Skeletal muscle tissue (tissue), 4 donors: Measurements from ENCODE around the gene PUM2. TPM values are rescaled to one million over a fixed set of nuclear protein-coding genes. Genes with fewer than 3 reads are reported as not detected.

Experiments used
- H3K27ac ChIP-seq: one replicate; pipeline ENCODE4 v1.7.0; 2013; ENCODE audit warnings: mild to moderate bottlenecking, low read depth, low read length, inconsistent platforms
- H3K27me3 ChIP-seq, 3 donors: one replicate each; pipeline ENCODE4 v1.7.0; 2013; ENCODE audit warnings: low read length in 3 of 3; ENCODE audit not compliant: control insufficient read depth in 3 of 3, insufficient read depth in 3 of 3
- H3K36me3 ChIP-seq, 3 donors: one replicate each; pipeline ENCODE4 v1.7.0; 2013; ENCODE audit warnings: low read length in 3 of 3; ENCODE audit not compliant: control insufficient read depth in 3 of 3, insufficient read depth in 3 of 3
- H3K4me1 ChIP-seq, 3 donors: one replicate each; pipeline ENCODE4 v1.7.0; 2013; ENCODE audit warnings: low read length in 3 of 3, mild to moderate bottlenecking in 3 of 3; ENCODE audit not compliant: control insufficient read depth in 3 of 3, insufficient read depth in 3 of 3
- H3K4me3 ChIP-seq, 3 donors: one replicate each; pipeline ENCODE4 v1.7.0; 2013; ENCODE audit warnings: low read length in 3 of 3
- H3K9ac ChIP-seq, 3 donors: one replicate each; pipeline ENCODE4 v1.7.0; 2013; ENCODE audit warnings: low read length in 3 of 3, mild to moderate bottlenecking in 3 of 3, moderate library complexity in 2 of 3, low read depth in 1 of 3
- H3K9me3 ChIP-seq, 3 donors: one replicate each; pipeline ENCODE4 v1.7.0; 2013; ENCODE audit warnings: low read length in 3 of 3; ENCODE audit not compliant: control insufficient read depth in 3 of 3
- total RNA-seq: library from RNA; depleted of rRNA; stranded (reverse); fragments of >200 nt; gene quantifications from one replicate; pipeline ENCODE4 v1.2.3, GENCODE V29; 2014
- donor health status: Osteomylitis.

The PUM2 gene
- total RNA-seq, 1 donor from 2014 or later: 80.4 TPM

DNA sequence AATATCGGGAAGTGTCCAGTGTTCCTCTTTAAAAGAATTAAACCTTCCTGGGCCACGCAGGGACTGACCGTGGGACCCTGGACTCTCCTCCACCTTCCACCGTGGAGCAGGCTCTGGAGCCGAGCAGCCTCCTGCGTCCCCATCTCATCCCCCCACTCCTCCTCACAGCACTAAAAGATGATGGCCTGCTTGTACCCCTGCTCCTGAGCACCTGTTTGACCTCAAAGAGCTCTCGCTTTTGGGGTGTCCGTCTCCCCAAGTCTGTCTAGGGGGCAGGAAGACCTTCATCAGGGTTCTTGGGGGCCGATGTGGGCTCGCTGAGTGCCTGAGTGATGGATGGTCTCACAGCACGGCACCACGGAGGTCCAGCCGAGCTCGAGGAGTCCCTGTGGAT, 124.5 kb downstream of the PUM2 start:
- Histone ChIP-seq H3K9me3 (no peaks in the 10 kb centered on the region), H3K27me3 (peaks cover 26 to 33% (median 30%) of the 10 kb centered on the region in 3 donors), H3K9ac (no peak overlapping the region), H3K4me3 (no peak overlapping the region), H3K27ac (no peak overlapping the region), H3K36me3 (no peaks in the 10 kb centered on the region), H3K4me1 (peaks cover 10 to 20% (median 10%) of the 10 kb centered on the region in 3 donors)

- H3K4me3 ChIP-seq: peak overlapping the region; percentile 30 to 72 (median 69)
- no peaks in the 10 kb centered on the region for H3K36me3 ChIP-seq
- peaks cover 10 to 20% (median 10%) of the 10 kb centered on the region in 3 donors for H3K4me1 ChIP-seq
- no peak overlapping the region for H3K27ac ChIP-seq
- peak overlapping the region in 1 of 3 donors; percentile 40 for H3K9ac ChIP-seq
- no peaks in the 10 kb centered on the region for H3K9me3 ChIP-seq
- peaks cover 26 to 33% (median 30%) of the 10 kb centered on the region in 3 donors for H3K27me3 ChIP-seq
Observed at GRCh38 chr2:20225294-20226151, 125.1 kb downstream of the PUM2 start.

DNA sequence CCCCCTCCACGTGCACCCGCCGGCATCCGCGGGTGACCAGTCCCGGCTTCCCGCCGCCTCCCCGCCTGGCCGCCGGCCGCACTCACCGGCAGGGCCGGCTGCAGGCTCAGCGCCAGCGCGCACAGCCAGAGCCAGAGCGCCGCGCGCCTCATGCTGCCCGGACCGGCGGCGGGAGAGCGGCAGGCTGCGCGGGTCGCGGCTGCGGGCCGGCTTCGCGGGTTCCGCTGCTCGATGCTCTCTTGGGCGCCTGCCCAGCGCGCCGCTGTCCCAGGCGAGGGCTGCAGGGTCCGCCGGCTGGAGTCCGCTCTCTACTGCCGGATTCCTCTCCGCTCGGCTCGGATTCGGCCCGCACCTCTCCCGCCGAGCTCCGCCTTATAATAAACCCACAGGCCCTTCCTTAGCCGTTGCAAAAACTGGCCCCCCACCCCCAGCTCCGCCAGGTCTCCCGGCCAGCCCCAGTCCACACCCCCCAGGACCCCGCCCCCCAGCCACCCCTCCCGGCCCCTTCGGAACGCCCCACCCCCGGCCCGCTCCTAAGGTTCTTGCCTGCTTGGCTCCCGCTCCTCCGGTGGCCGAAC, 125.8 kb downstream of the PUM2 start, which contains the start of gene SDC1:
SDC1 (minus strand) TSS at position 415 of the 578 bp plus-strand sequence; CDS start at position 152, 263 bp downstream.
- peak within 1 kb of the TSS; percentile 60 to 72 (median 69) for H3K4me3 ChIP-seq
- H3K9ac ChIP-seq: peak within 1 kb of the TSS in 1 of 3 donors; percentile 45
- H3K36me3 ChIP-seq: no peaks in the 10 kb centered on the region
- H3K27ac ChIP-seq: no peak within 1 kb of the TSS
- no peaks in the 10 kb centered on the region for H3K9me3 ChIP-seq
- H3K4me1 ChIP-seq: peaks cover 10 to 20% (median 10%) of the 10 kb centered on the region in 3 donors
- H3K27me3 ChIP-seq: peaks cover 26 to 33% (median 30%) of the 10 kb centered on the region in 3 donors

DNA sequence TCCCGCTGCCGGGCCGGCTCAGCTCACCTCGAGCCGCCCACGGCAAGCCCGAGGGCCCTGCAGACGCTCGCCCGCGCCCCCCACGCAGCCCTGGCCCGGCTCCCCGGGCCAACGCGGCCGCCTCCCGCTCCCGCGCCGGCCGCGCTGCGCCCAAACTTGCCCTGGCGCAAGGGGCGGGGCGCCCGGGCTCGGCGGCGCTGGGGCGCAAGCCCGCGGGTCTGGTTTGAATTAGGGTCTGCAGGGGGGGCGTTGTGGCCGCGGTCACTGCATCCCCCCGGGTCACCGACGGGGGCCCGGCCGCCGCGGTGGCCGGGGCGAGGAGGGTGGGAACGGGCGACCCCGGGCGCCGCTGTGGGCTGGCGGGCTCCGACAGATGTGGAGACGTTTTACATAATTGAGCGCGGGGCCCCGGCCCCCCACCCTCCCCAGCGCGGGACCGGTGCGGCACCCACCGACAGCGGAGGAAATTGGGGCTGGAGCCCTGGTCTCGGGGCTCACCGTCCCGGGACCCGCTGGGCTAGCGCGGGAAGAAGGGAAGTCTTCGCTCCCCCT, 126.4 kb downstream of the PUM2 start:
- H3K4me1 ChIP-seq: peaks cover 10 to 20% (median 10%) of the 10 kb centered on the region in 3 donors
- H3K27me3 ChIP-seq: peaks cover 26 to 36% (median 33%) of the 10 kb centered on the region in 3 donors
- H3K9me3 ChIP-seq: no peaks in the 10 kb centered on the region
- H3K4me3 ChIP-seq: peak overlapping the region; percentile 60 to 70 (median 69)
- no peaks in the 10 kb centered on the region for H3K36me3 ChIP-seq
- no peak overlapping the region for H3K9ac ChIP-seq
- no peak overlapping the region for H3K27ac ChIP-seq

GRCh38 chr2:20223407-20224163, 127.1 kb downstream of the PUM2 start:
- no peak overlapping the region for H3K27ac ChIP-seq
- H3K9ac ChIP-seq: peak overlapping the region in 2 of 3 donors; percentile 45 to 50
- H3K27me3 ChIP-seq: peaks cover 26 to 37% (median 27%) of the 10 kb centered on the region in 3 donors

GRCh38 chr2:20222769-20223406, 127.8 kb downstream of the PUM2 start:
- Histone ChIP-seq H3K4me1 (peaks cover 10 to 20% (median 10%) of the 10 kb centered on the region in 3 donors), H3K36me3 (no peaks in the 10 kb centered on the region), H3K9me3 (no peaks in the 10 kb centered on the region), H3K27me3 (peaks cover 22 to 33% (median 26%) of the 10 kb centered on the region in 3 donors), H3K4me3 (peak overlapping the region in 1 of 3 donors; percentile 70), H3K27ac (no peak overlapping the region), H3K9ac (peak overlapping the region in 1 of 3 donors; percentile 33)

More at GRCh38 chr2:20223407-20224163, 127.1 kb downstream of the PUM2 start:
- Histone ChIP-seq H3K4me3 (peak overlapping the region; percentile 60 to 70 (median 69)), H3K36me3 (no peaks in the 10 kb centered on the region), H3K4me1 (peaks cover 10 to 20% (median 10%) of the 10 kb centered on the region in 3 donors), H3K9me3 (no peaks in the 10 kb centered on the region)

DNA sequence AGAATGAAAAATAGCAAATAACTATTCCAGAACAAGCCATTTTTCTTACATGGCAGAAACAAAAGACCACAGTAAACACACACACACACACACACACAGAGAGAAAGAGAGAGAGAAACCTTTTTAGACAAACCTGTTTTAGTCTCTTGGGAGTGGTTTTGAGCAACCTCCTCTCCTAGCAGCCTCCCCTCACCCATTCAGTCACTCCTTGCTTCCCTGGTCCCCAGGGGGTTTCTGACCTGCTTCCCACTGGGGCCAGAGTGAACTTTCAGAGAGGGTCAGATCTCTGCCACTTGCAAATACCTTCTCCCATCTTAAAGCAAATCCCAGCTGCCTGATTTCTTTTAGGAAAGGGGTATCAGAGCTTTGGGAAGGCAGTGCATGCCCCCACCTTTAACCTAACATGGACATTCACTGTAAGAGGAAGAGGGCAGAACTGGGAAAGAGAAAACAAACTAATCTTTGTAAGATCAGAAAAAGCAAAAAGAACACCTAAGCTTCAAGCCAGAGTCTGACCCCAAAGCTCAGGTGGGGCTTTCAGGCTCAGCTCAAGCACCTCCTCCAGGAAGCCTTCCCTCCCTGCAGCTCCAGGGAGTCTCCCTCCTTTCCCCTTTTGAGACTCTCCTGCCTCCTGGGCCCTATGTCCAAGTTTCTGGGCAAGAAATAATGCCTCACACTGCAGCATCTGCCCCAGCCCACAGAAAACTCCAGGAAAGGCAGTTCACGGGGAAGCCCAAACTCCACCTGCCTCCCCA, 128.5 kb downstream of the PUM2 start:
- H3K9ac ChIP-seq: no peak overlapping the region
- H3K27me3 ChIP-seq: peaks cover 20 to 29% (median 23%) of the 10 kb centered on the region in 3 donors

DNA sequence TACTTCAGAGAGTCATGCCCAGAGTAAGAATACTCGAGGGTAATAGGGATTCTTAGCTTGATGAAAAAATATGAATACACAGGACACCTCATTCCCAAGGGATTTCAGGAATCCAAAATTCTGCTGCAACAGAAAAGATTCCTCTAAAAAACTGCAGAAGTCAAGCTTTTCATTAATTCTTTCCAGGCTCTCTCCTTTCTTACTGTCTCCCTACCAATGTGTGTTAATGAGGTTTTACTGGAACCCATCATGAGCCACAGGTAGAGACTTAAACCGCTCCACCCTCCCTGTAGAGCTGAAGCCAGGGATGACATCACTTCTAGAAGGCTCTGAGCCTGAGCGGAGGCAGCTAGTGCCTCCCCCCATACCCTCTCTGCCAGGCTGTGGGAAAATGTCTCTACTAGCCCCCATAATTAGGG, 129.1 kb downstream of the PUM2 start:
- H3K27me3 ChIP-seq: peaks cover 20 to 29% (median 23%) of the 10 kb centered on the region in 3 donors
- no peak overlapping the region for H3K9ac ChIP-seq
- H3K27ac ChIP-seq: no peak overlapping the region
- H3K4me3 ChIP-seq: no peak overlapping the region
- H3K9me3 ChIP-seq: no peaks in the 10 kb centered on the region
- no peaks in the 10 kb centered on the region for H3K36me3 ChIP-seq
- peaks cover 10 to 20% (median 10%) of the 10 kb centered on the region in 3 donors for H3K4me1 ChIP-seq

More for the DNA sequence above, 128.5 kb downstream of the PUM2 start:
- Histone ChIP-seq H3K4me3 (no peak overlapping the region), H3K27ac (no peak overlapping the region), H3K36me3 (no peaks in the 10 kb centered on the region), H3K9me3 (no peaks in the 10 kb centered on the region), H3K4me1 (peaks cover 10 to 20% (median 10%) of the 10 kb centered on the region in 3 donors)
